Esophagus squamous epithelium (tissue), 4 donors: Measurements from ENCODE around the gene DAPK2.

Experiments used
- CTCF ChIP-seq, 6 experiments: fragments of 450-650 bp in 4 of 6; fragments of 200-600 bp in 2 of 6; sonication (generic) in 2 of 6; IDR thresholded peaks; one replicate each; pipeline ENCODE4 v1.5.1; 2016 to 2019; ENCODE audit warnings: antibody characterized with exemption in 6 of 6, mild to moderate bottlenecking in 4 of 6, moderate library complexity in 4 of 6
- POLR2A ChIP-seq, 4 donors: fragments of 450-650 bp; IDR thresholded peaks; one replicate each; pipeline ENCODE4 v1.6.1; 2017; ENCODE audit warnings: antibody characterized with exemption in 4 of 4, mild to moderate bottlenecking in 4 of 4, moderate library complexity in 3 of 4

- TF ChIP-seq CTCF (IDR thresholded peaks at IDR 0.05) (no peak), POLR2A (IDR thresholded peaks at IDR 0.05) (no peak)
Measured at GRCh38 chr15:64022571-64022970, 23.7 kb downstream of the DAPK2 start.
